Left lung (tissue), 10 donors: ENCODE measurements around the gene RAPH1. TPM values are rescaled to one million over a fixed set of nuclear protein-coding genes. Genes with fewer than 3 reads are reported as not detected.

Experiments
- ATAC-seq: fragments of 200-7000 bp; cut with Tn5 transposase; one replicate; pipeline ENCODE4 v1.9.1; 2020; ENCODE audit warnings: moderate library complexity
- DNase-seq, 4 donors: peaks; one replicate each; pipeline ENCODE4 v3.0.0-alpha.2; 2013 to 2020
- H3K27ac ChIP-seq, 2 donors: fragments of 200-600 bp; sonication (generic) in 1 of 2; one replicate each; pipeline versions ENCODE4 v1.5.0 to v1.8.0; 2020 to 2021
- H3K27me3 ChIP-seq, 2 donors: fragments of 200-600 bp; sonication (generic) in 1 of 2; one replicate each; pipeline versions ENCODE4 v1.5.0 to v1.8.0; 2020 to 2021
- H3K36me3 ChIP-seq, 2 donors: fragments of 200-600 bp; sonication (generic) in 1 of 2; one replicate each; pipeline versions ENCODE4 v1.5.0 to v1.8.0; 2020 to 2021
- H3K4me1 ChIP-seq, 2 donors: fragments of 200-600 bp; one replicate each; pipeline ENCODE4 v1.8.0; 2021
- H3K4me3 ChIP-seq, 2 donors: fragments of 200-600 bp; sonication (generic) in 1 of 2; one replicate each; pipeline versions ENCODE4 v1.5.0 to v1.8.0; 2020 to 2021; ENCODE audit warnings: mild to moderate bottlenecking in 1 of 2
- H3K9me3 ChIP-seq, 2 donors: fragments of 200-600 bp; sonication (generic) in 1 of 2; one replicate each; pipeline versions ENCODE4 v1.5.0 to v1.8.0; 2020 to 2021
- CTCF ChIP-seq, 2 donors: fragments of 200-600 bp; sonication (generic) in 1 of 2; IDR thresholded peaks; one replicate each; pipeline versions ENCODE4 v1.5.0 to v1.8.0; 2021; ENCODE audit warnings: antibody characterized with exemption in 2 of 2
- intact Hi-C, 2 donors: fragments of 100-400 bp; cut with DNase I; formaldehyde crosslinking; loops; one replicate each; pipeline versions ENCODE4 v1.11.2 to v1.14.2; 2022
- polyA plus RNA-seq, 6 donors: library from polyadenylated mRNA; unstranded; fragments of 120-200 nt; gene quantifications; one replicate each; pipeline ENCODE4 v1.2.1, GENCODE V29; 2013; ENCODE audit not compliant: insufficient read length in 6 of 6
- total RNA-seq, 2 donors: library from RNA; stranded (reverse); fragmentation: NEBNext Ultra II Directional; extraction: Animal tissue kit (Norgen Biotek cat#: 25700); gene quantifications; one replicate each; pipeline ENCODE4 v1.2.1, GENCODE V29; 2021
- donor health status: DM: no; HTN: yes; CAD: no.
- donor health status: DM: no; HTN: no; CAD: no.

The RAPH1 gene
- total and polyA plus RNA-seq, 8 donors: 24.6 to 74.7 (median 27.8) TPM

GRCh38 chr2:203366639-203367466 lies 168.2 kb downstream of the RAPH1 start:
- Histone ChIP-seq H3K4me3 (no peak overlapping the region), H3K27me3 (no peaks in the 10 kb centered on the region), H3K27ac (no peak overlapping the region), H3K9me3 (no peaks in the 10 kb centered on the region), H3K36me3 (no peaks in the 10 kb centered on the region), H3K4me1 (no peaks in the 10 kb centered on the region)
- DNase-seq (no peak), ATAC-seq (no peak)
- intact Hi-C loops: no loop called here
- TF ChIP-seq CTCF (IDR thresholded peaks at IDR 0.05): no peak

GRCh38 chr2:203361922-203362321 lies 173.2 kb downstream of the RAPH1 start:
- no peaks in the 10 kb centered on the region for H3K36me3 ChIP-seq
- DNase-seq: peak in 1 of 4 donors; percentile 12
- ATAC-seq: no peak
- H3K27ac ChIP-seq: no peak overlapping the region
- no peaks in the 10 kb centered on the region for H3K4me1 ChIP-seq
- intact Hi-C loops: no loop called here
- H3K27me3 ChIP-seq: no peaks in the 10 kb centered on the region
- no peak overlapping the region for H3K4me3 ChIP-seq
- H3K9me3 ChIP-seq: no peaks in the 10 kb centered on the region
- TF ChIP-seq CTCF (IDR thresholded peaks at IDR 0.05): no peak

GRCh38 chr2:203361495-203361894 lies 173.6 kb downstream of the RAPH1 start:
- Histone ChIP-seq H3K27ac (no peak overlapping the region), H3K36me3 (no peaks in the 10 kb centered on the region), H3K4me1 (no peaks in the 10 kb centered on the region), H3K4me3 (no peak overlapping the region), H3K27me3 (no peaks in the 10 kb centered on the region), H3K9me3 (no peaks in the 10 kb centered on the region)
- DNase-seq (no peak), ATAC-seq (no peak)
- intact Hi-C loops: no loop called here
- TF ChIP-seq CTCF (IDR thresholded peaks at IDR 0.05): no peak

- no peaks in the 10 kb centered on the region for H3K27me3 ChIP-seq
- no peak for DNase-seq
- H3K27ac ChIP-seq: no peak overlapping the region
- H3K4me1 ChIP-seq: no peaks in the 10 kb centered on the region
- no peaks in the 10 kb centered on the region for H3K9me3 ChIP-seq
- no peak for ATAC-seq
- H3K36me3 ChIP-seq: no peaks in the 10 kb centered on the region
- no peak for TF ChIP-seq CTCF (IDR thresholded peaks at IDR 0.05)
- intact Hi-C loops: no loop called here
- no peak overlapping the region for H3K4me3 ChIP-seq
Measured at GRCh38 chr2:203360833-203361430, 174.2 kb downstream of the RAPH1 start.

GRCh38 chr2:203359450-203359849 lies 175.7 kb downstream of the RAPH1 start:
- Histone ChIP-seq H3K36me3 (no peaks in the 10 kb centered on the region), H3K27me3 (no peaks in the 10 kb centered on the region), H3K9me3 (no peaks in the 10 kb centered on the region), H3K27ac (no peak overlapping the region), H3K4me1 (no peaks in the 10 kb centered on the region), H3K4me3 (no peak overlapping the region)
- no peak for DNase-seq
- no peak for TF ChIP-seq CTCF (IDR thresholded peaks at IDR 0.05)
- intact Hi-C loops: no loop called here
- ATAC-seq: no peak
